PC-3 (cell line): Measurements from ENCODE around the gene MAGEB3. TPM values are rescaled to one million over a fixed set of nuclear protein-coding genes. Genes with fewer than 3 reads are reported as not detected.

Source experiments
- ATAC-seq: fragments of 200-7000 bp; cut with Tn5 transposase; 2 replicates; pipeline ENCODE4 v1.9.1; 2020; ENCODE audit warnings: mild to moderate bottlenecking, moderate library complexity
- BruUV-seq: library from RNA; stranded (reverse); fragments of 400-500 nt; replicated peaks from 2 replicates; lab custom pipeline; 2021; lab: Mats Ljungman, UMichigan
- CTCF ChIA-PET: fragments of 300-600 bp; sonication (Branson Sonifier 250); formaldehyde crosslinking; loops from one replicate; lab custom pipeline; 2022; ENCODE audit warnings: antibody characterized with exemption; lab: Charles Lee
- POLR2A ChIA-PET: fragments of 300-600 bp; sonication (Branson Sonifier 250); formaldehyde crosslinking; loops from one replicate; lab custom pipeline; 2022; ENCODE audit warnings: antibody characterized with exemption; ENCODE audit not compliant: unreplicated experiment; lab: Charles Lee
- DNase-seq: peaks from one replicate; pipeline ENCODE4 v3.0.0-alpha.2; 2015
- H2AFZ ChIP-seq: fragments of 300-600 bp; sonication (generic); 2 replicates; pipeline ENCODE4 v1.6.0; 2016; ENCODE audit warnings: antibody characterized with exemption, low read length
- H3F3A ChIP-seq: fragments of 300-600 bp; sonication (generic); one replicate; pipeline ENCODE4 v1.6.0; 2017; ENCODE audit warnings: antibody characterized with exemption, low read length, control low read depth, mild to moderate bottlenecking; ENCODE audit not compliant: unreplicated experiment
- H3K27ac ChIP-seq: fragments of 300-600 bp; sonication (generic); 2 replicates; pipeline ENCODE4 v1.5.1; 2016; ENCODE audit warnings: mild to moderate bottlenecking, low read length
- H3K27me3 ChIP-seq: fragments of 300-600 bp; sonication (generic); 2 replicates; pipeline ENCODE4 v1.6.1; 2016; ENCODE audit warnings: low read length, mixed read lengths
- H3K36me3 ChIP-seq: fragments of 300-600 bp; sonication (generic); 2 replicates; pipeline ENCODE4 v1.6.1; 2016; ENCODE audit warnings: low read depth, mixed run types, low read length, mixed read lengths
- H3K4me1 ChIP-seq: fragments of 300-600 bp; sonication (generic); 2 replicates; pipeline ENCODE4 v1.5.1; 2016; ENCODE audit warnings: low read length; ENCODE audit not compliant: insufficient read depth
- H3K4me2 ChIP-seq: fragments of 300-600 bp; sonication (generic); 2 replicates; pipeline ENCODE4 v1.6.0; 2016; ENCODE audit warnings: low read length
- H3K4me3 ChIP-seq: fragments of 300-600 bp; sonication (generic); 2 replicates; pipeline ENCODE4 v1.5.1; 2016; ENCODE audit warnings: mild to moderate bottlenecking, low read length, mixed read lengths
- H3K79me2 ChIP-seq: fragments of 300-600 bp; sonication (generic); 2 replicates; pipeline ENCODE4 v1.6.1; 2017; ENCODE audit warnings: low read length, mixed read lengths
- H3K9ac ChIP-seq: fragments of 300-600 bp; sonication (generic); 2 replicates; pipeline ENCODE4 v1.6.0; 2016; ENCODE audit warnings: mild to moderate bottlenecking, low read length
- H3K9me2 ChIP-seq: fragments of 300-600 bp; sonication (generic); replicated peaks from 2 replicates; pipeline ENCODE4 v1.6.1; 2016; ENCODE audit warnings: mixed run types, low read length, mixed read lengths
- H3K9me3 ChIP-seq: fragments of 300-600 bp; sonication (generic); 2 replicates; pipeline ENCODE4 v1.6.1; 2016; ENCODE audit warnings: low read length, mixed read lengths
- H4K20me1 ChIP-seq: fragments of 300-600 bp; sonication (generic); 2 replicates; pipeline ENCODE4 v1.6.1; 2016; ENCODE audit warnings: low read length, mixed read lengths
- CTCF ChIP-seq: fragments of 300-600 bp; sonication (generic); conservative IDR thresholded peaks from 2 replicates; pipeline ENCODE4 v1.5.1; 2017; ENCODE audit warnings: antibody characterized with exemption, low read depth, mild to moderate bottlenecking, low read length
- EZH2 ChIP-seq: fragments of 300-600 bp; sonication (generic); IDR thresholded peaks from one replicate; pipeline ENCODE4 v1.6.1; 2017; ENCODE audit warnings: antibody characterized with exemption, mild to moderate bottlenecking, low read length; ENCODE audit not compliant: unreplicated experiment
- EZH2phosphoT487 ChIP-seq: fragments of 300-600 bp; sonication (generic); IDR thresholded peaks from 2 replicates; pipeline ENCODE4 v1.6.1; 2018; ENCODE audit warnings: mild to moderate bottlenecking, antibody characterized with exemption, low read length, borderline replicate concordance
- intact Hi-C: fragments of 100-400 bp; cut with micrococcal nuclease; formaldehyde crosslinking; loops from 2 replicates; pipeline ENCODE4 v1.9.0; 2023
- total RNA-seq: library from RNA; depleted of rRNA; stranded (reverse); fragments of >200 nt; gene quantifications from 2 replicates; pipeline ENCODE4 v1.2.3, GENCODE V29; 2014

Gene MAGEB3
- total RNA-seq, 1 experiment from 2014 or later = not detected

- no peak overlapping the region for H3K27ac ChIP-seq
- ChIA-PET POLR2A (interaction anchor here (0.7 kb wide), 1 partner anchor 1175 kb away, joined by 5 read pairs; no protein-coding TSS in a partner anchor), CTCF (no interaction called here)
- H3K4me3 ChIP-seq = no peak overlapping the region
- no peak for TF ChIP-seq CTCF
- DNase-seq (no peak), ATAC-seq (no peak)
- H3K9me2 ChIP-seq = no peaks in the 10 kb centered on the region
- no peaks in the 10 kb centered on the region for H3K27me3 ChIP-seq
- H4K20me1 ChIP-seq = no peaks in the 10 kb centered on the region
- intact Hi-C loops = no loop called here
- no peaks in the 10 kb centered on the region for H3K4me1 ChIP-seq
- H2AFZ ChIP-seq = no peak overlapping the region
- no peaks in the 10 kb centered on the region for H3K36me3 ChIP-seq
- H3K4me2 ChIP-seq = no peak overlapping the region
- H3K9me3 ChIP-seq = no peaks in the 10 kb centered on the region
- no peaks in the 10 kb centered on the region for H3F3A ChIP-seq
- no peaks in the 10 kb centered on the region for H3K79me2 ChIP-seq
- BruUV-seq = no TSS peak
- no peak overlapping the region for H3K9ac ChIP-seq
Observed at GRCh38 chrX:30219372-30219771, 11.1 kb upstream of the MAGEB3 start.

- no peaks in the 10 kb centered on the region for H3K27me3 ChIP-seq
- ChIA-PET CTCF (no interaction called here), POLR2A (no interaction called here)
- H3K9me3 ChIP-seq = no peaks in the 10 kb centered on the region
- no peak overlapping the region for H3K9ac ChIP-seq
- no peaks in the 10 kb centered on the region for H3K4me1 ChIP-seq
- BruUV-seq = no TSS peak
- no peaks in the 10 kb centered on the region for H3K36me3 ChIP-seq
- H3K79me2 ChIP-seq = no peaks in the 10 kb centered on the region
- no peaks in the 10 kb centered on the region for H3F3A ChIP-seq
- H4K20me1 ChIP-seq = no peaks in the 10 kb centered on the region
- intact Hi-C loops = no loop called here
- DNase-seq (no peak), ATAC-seq (no peak)
- no peak overlapping the region for H3K4me3 ChIP-seq
- TF ChIP-seq CTCF (no peak), EZH2 (no peak), EZH2phosphoT487 (no peak)
- H3K4me2 ChIP-seq = no peak overlapping the region
- H3K27ac ChIP-seq = no peak overlapping the region
- H3K9me2 ChIP-seq = no peaks in the 10 kb centered on the region
- no peak overlapping the region for H2AFZ ChIP-seq
Observed at GRCh38 chrX:30220661-30221060, 9.8 kb upstream of the MAGEB3 start.

GRCh38 chrX:30224536-30224935, 5.9 kb upstream of the MAGEB3 start:
- H3K9me3 ChIP-seq = no peaks in the 10 kb centered on the region
- POLR2A ChIA-PET = no interaction called here
- no peaks in the 10 kb centered on the region for H3K36me3 ChIP-seq
- no peak overlapping the region for H2AFZ ChIP-seq
- H3K4me3 ChIP-seq = no peak overlapping the region
- H4K20me1 ChIP-seq = no peaks in the 10 kb centered on the region
- TF ChIP-seq CTCF (no peak), EZH2 (no peak), EZH2phosphoT487 (no peak)
- DNase-seq = no peak
- H3K79me2 ChIP-seq = no peaks in the 10 kb centered on the region
- no TSS peak for BruUV-seq
- intact Hi-C loops = no loop called here
- no peaks in the 10 kb centered on the region for H3F3A ChIP-seq
- ATAC-seq = no peak
- H3K4me2 ChIP-seq = no peak overlapping the region
- no peaks in the 10 kb centered on the region for H3K9me2 ChIP-seq
- CTCF ChIA-PET = no interaction called here
- H3K9ac ChIP-seq = no peak overlapping the region
- H3K4me1 ChIP-seq = no peaks in the 10 kb centered on the region
- H3K27ac ChIP-seq = no peak overlapping the region
- no peaks in the 10 kb centered on the region for H3K27me3 ChIP-seq
